Measurements from ENCODE around the gene NME4.
"Not testable (repeated sequence)": the region's sequence is repeated elsewhere in the genome, so short reads cannot be mapped to it uniquely, and the experiment has no call there.

The NME4 gene

GRCh38 chr16:375927-376816, 20.8 kb upstream of the NME4 start:
- TF ChIP-seq CTCF (IDR thresholded peaks at IDR 0.05; ENCODE audit: control extremely low read depth, extremely low read depth, low read depth, missing control alignments): no peak
- no peak for DNase-seq (ENCODE audit: extremely low spot score)
- CTCF ChIA-PET: no interaction called here
- POLR2A ChIA-PET: no interaction called here

- CTCF ChIA-PET: no interaction called here
- DNase-seq (ENCODE audit: extremely low spot score): no peak
- POLR2A ChIA-PET: no interaction called here
- TF ChIP-seq CTCF (IDR thresholded peaks at IDR 0.05; ENCODE audit: control extremely low read depth, extremely low read depth, low read depth, missing control alignments): no peak
Observed at GRCh38 chr16:376817-377418, 20.1 kb upstream of the NME4 start.

GRCh38 chr16:377419-377951, 19.5 kb upstream of the NME4 start:
- DNase-seq (ENCODE audit: extremely low spot score): no peak
- CTCF ChIA-PET: no interaction called here
- POLR2A ChIA-PET: no interaction called here
- no peak for TF ChIP-seq CTCF (IDR thresholded peaks at IDR 0.05; ENCODE audit: control extremely low read depth, extremely low read depth, low read depth, missing control alignments)

GRCh38 chr16:378113-378820, 18.7 kb upstream of the NME4 start:
- POLR2A ChIA-PET; DNase-seq (ENCODE audit: extremely low spot score); CTCF ChIA-PET: not testable (repeated sequence)

GRCh38 chr16:378821-379182, 18.2 kb upstream of the NME4 start:
- no peak for TF ChIP-seq CTCF (IDR thresholded peaks at IDR 0.05; ENCODE audit: control extremely low read depth, extremely low read depth, low read depth, missing control alignments)
- POLR2A ChIA-PET: no interaction called here
- CTCF ChIA-PET: interaction anchor here (1.0 kb wide), 1 partner anchor 17 kb away, joined by 4 read pairs; no protein-coding TSS in a partner anchor
- DNase-seq (ENCODE audit: extremely low spot score): no peak

- no peak for TF ChIP-seq CTCF (IDR thresholded peaks at IDR 0.05; ENCODE audit: control extremely low read depth, extremely low read depth, low read depth, missing control alignments)
- DNase-seq (ENCODE audit: extremely low spot score): no peak
- CTCF ChIA-PET: interaction anchor here (1.0 kb wide), 1 partner anchor 17 kb away, joined by 4 read pairs; no protein-coding TSS in a partner anchor
- POLR2A ChIA-PET: no interaction called here
Observed at GRCh38 chr16:379183-379960, 17.6 kb upstream of the NME4 start.

Data from GM10248 (cell line).